NCI-H1436 (cell line): Measurements from ENCODE around the gene MPP2.
A peak's percentile ranks its signal among the peaks of the same experiment; 100 is the strongest.
"Not testable (repeated sequence)": the region's sequence is repeated elsewhere in the genome, so short reads cannot be mapped to it uniquely, and the experiment has no call there.

Experiments
- DNase-seq: peaks from one replicate; lab custom pipeline; 2025; lab: John Stamatoyannopoulos, UW

Gene MPP2

DNA sequence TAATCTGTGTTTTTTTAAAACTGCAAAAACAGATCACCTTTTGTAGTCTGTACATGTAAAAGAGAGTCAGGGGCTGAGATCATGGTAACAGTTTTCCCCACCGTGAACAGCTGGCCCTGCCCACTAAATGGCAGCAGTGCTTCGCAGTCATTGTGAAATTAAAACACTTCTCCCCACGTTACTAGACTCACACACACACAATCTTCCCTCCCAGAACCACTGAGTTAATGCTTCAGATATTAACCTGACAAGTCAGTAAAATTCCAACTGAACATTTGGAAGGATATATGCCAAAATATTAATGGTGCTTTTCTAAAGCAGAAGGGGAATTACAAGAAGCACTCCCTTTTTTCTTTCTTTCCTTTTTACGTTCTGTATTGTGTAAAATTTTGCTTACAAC, 61.6 kb downstream of the MPP2 start:
- no peak for DNase-seq

DNA sequence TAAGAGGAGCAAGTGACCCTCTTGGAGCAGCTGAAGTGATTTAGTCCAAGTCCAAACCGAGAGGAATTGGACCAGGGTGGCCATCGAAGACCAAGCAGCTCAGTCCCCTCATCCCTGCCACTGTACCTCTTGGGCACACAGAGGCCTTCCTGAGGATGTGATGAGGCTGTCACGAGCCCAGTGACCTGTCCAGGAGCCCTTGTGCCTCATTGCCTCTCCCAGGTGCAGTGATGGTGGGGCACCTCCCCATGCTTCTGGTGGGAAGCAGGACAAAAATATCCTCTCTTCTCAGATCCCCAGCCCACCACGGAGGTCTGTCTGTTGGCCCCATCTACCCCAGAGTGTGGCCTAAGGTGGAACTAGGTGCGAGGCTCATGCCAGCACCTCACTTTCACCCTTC, 63.1 kb downstream of the MPP2 start:
- DNase-seq = no peak

DNA sequence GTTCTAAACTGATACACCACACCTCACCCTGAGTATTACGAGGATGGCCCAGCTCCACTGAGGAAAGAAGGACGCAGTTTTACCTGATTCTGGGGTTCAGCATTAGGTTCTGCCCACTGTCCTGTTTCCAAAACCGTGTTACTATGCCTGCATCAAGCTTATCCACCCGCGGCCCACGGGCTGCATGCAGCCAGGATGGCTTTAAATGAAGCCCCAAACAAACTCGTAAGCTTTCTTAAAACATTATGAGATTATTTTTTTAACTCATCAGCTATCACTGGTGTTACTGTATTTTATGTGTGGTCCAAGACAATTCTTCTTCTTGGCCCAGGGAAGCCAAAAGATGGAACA, 64.4 kb downstream of the MPP2 start:
- DNase-seq = no peak

DNA sequence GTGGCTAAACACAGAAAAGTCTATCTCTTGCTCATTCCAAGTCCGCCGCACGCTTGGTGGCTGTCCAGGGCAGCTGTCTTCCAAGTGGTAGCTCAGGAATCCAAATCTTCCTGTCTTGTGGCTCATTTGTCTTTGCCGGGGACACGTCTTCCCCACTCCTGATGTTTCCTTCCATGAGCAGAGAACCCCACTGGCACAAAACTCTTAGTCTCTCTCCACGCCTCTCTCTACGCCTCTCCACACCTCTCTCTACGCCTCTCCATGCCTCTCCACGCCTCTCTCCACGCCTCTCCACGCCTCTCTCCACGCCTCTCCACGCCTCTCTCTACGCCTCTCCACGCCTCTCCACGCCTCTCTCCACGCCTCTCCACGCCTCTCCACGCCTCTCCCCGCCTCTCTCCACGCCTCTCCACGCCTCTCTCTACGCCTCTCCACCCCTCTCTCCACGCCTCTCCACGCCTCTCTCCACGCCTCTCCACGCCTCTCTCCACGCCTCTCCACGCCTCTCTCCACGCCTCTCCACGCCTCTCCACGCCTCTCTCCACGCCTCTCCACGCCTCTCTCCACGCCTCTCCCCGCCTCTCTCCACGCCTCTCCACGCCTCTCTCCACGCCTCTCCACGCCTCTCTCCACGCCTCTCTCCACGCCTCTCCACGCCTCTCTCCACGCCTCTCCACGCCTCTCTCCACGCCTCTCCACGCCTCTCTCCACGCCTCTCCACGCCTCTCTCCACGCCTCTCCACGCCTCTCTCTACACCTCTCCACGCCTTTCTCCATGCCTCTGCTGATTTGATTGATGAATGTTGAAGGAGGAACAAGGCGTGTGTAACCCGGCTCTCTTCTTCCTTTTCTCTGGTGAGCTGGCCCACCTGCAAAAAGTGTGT, 65.0 kb downstream of the MPP2 start:
- DNase-seq = not testable (repeated sequence)

DNA sequence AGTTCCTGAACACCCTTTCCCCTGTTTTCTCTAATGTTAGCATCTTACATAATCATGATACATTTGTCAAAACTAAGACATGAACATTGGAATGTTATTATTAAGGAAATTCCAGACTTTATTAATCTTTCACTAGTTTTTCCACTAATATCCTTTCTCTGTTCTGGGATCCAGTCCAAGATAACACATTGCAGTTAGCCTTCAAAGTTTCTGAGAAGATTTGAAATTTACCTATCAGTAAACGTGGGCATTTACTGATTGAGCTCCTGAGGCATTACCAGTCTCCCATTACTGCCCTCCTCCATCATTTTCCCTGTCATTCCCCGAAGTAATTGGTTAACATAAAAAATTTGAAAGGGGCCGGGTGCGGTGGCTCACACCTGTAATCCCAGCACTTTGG, 66.1 kb downstream of the MPP2 start:
- no peak for DNase-seq

DNA sequence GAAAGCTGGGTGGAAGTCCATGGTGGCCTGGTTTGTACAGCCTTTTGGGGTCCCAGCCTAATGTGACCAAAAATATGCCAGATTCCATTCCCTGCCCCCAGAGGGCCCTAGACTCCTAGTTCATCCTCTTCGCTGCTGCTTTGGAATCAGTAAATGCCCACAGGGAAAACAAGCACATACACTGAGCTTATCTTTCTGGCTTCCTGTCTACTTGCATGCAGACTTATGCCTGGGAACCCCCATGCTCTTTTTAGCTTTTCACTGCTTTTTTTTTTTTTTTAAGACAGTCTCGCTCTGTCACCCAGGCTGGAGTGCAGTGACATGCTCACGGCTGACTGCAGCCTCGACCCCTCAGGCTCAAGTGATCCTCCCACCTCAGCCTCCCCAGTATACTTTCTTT, 66.5 kb downstream of the MPP2 start:
- no peak for DNase-seq

DNA sequence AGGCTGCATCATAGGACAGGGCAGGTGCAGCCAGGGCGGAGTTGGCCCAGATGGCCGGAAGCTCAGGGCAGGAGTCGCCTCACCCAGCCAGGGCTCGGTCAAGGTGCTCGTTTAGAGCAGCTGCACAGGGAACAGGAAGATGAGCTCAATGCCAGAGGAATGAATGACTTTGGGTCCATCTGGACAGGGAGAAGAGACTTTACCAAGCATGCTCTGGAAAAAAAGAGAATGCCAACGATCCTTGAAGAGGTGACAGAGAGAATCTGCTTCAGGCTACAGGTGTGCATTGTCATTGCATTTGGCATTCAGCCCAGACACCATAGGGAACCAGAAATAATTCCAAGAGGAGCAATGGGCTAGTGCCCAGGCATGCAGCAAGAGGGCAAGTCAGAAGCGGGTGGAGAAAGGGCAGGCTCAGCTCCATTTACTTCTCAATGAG, 67.6 kb downstream of the MPP2 start:
- no peak for DNase-seq

DNA sequence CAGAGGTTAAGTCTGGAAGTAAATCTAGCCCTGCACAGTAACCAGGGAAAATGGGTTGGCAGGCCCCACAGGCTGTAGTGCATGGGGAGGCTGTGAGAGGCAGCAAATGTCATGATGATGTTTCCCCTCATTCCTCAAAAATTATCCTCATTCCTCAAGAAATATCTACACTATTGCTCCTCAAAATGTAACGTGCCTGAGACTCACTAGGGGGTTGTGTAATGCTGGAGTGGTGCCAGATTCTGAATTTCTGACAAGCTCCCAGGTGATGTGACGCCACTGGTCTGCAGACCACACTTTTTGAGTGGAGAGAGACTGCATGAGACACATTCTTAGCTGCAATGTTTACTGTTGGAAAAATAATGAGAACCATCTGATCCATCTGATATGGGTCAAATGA, 73.2 kb downstream of the MPP2 start:
- no peak for DNase-seq

DNA sequence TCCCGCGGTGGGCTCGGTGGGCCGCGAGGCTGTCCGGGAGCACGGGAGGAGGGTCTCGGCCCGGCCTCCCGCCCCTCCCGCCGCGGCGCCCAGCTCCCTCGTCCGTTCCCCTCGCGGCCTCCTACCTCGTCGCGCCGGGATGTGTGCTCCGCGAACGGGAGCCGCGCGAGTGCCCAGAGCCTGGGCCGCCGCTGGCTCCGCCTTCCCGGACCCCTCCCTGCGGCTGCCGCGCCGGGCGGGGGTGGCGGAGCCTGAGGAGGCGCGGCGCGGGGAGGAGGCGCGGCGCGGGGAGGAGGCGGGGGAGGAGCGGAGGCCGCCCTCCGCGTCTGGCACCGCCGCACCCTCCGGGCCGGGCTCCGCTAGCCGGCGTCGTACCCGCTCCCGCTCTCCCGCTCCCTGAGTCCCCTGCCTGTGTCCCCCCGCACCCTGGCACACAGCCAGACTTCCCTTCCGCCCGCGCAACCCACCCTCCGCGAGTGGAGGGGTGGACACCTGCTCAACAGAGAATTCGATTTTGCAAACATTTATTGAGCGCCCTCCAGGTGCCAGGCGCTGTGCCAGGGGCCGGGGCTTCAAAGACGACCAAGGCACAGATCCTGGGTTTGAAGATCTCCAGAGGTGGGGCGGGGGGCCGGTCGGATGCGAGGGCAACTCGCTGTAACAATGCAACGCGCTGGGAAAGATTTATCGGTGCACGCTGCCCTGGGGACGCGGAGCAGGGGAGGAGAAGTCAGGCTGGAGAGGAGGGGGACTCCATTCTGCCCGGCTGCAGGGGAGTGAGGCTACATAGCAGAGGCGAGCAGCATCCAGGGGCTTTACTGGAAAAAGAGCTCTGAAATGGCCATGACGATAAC, 74.1 kb downstream of the MPP2 start, which contains the start of gene MPP3:
Gene MPP3 (minus strand): TSS at position 171 of the 854 bp plus-strand sequence. CDS start 1,240 bp downstream, outside the sequence.
- DNase-seq = peak; percentile 80

DNA sequence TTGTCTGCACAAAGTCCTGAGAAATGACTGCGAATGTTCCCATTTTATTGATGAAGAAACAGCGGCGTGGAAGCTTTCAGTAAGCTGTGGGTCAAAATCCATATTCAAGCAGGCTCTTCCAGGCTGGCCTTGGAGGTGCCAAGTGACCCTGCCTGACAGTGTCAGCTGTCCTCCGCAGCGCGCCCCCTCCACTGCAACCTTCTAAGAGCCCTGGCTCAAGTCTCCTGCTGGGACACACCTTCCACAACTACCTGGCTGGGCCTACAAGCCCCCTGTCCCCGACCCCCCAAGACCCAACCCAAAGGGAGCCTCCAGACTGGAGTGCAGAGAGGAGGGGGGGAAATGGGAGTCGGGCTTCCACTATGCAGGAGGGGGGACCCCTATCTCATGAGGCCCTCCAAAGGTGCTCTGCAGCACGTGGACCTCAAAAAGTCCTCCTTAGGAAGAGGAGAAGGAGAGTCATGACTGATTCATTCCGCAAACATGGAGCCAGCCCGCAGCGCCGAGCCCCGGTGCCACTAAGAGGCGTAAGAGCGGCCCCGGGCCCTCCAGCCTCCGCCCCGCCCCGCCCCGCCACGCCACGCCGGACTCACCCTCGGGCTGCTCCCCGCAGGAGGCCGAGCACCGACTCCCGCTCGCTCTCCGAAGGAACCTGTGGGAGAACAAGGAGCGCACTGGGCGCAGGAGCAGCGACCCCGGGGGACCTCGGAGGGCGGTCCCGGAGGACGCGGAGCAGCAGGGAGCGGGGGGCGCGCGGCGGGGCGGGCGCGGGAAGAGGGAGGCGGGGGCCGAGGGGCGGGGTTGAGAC, 75.0 kb downstream of the MPP2 start:
- peak; percentile 50 for DNase-seq

DNA sequence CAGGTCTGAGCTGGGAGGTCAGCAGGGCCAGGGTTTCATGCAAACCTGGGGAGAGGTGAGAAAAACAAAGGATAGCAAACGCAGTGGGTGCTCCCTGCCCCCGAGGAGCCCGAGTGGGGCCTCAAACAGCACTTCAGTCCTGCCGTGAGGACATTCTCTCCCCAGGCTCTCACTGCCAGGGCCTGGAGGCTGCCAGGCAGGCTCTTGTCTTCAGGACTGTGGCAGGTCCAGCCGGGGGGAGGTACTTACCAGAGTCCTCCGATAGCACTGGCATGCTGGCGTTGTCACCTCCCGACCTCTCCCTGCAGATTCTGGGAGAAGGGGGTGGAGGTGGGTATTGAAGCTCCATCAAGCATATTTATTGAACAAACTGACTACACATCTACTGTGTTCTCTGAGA, 75.7 kb downstream of the MPP2 start:
- no peak for DNase-seq

DNA sequence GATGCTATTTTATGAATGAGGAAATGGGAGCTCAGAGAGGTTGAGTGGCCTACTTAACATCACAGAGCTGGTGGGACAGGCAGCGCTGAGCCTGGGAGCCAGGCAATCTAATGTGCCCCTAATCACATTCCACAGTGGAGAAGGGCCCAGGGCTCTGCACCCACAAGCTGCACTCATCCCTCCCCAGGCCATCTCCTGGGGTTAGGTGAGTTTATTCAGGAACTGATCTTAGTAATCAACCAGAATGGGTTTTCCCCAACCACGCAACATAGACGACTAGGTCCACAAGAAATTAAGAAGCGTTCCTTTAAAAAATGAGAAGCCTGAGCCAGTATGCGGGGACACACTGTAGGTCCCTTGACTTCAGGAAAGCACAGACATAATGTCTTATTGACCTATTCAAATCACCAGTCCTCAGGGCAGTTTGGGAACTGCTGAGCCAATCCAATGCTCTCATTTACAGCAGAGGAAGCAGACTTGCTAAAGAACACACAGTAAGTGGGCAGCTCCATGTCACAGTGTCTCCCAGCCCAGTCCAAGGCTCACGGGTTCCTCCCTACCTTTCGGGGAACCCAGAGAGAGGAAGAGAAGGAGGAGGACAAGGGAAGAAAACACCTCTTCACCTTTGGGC, 76.7 kb downstream of the MPP2 start:
- DNase-seq = no peak

DNA sequence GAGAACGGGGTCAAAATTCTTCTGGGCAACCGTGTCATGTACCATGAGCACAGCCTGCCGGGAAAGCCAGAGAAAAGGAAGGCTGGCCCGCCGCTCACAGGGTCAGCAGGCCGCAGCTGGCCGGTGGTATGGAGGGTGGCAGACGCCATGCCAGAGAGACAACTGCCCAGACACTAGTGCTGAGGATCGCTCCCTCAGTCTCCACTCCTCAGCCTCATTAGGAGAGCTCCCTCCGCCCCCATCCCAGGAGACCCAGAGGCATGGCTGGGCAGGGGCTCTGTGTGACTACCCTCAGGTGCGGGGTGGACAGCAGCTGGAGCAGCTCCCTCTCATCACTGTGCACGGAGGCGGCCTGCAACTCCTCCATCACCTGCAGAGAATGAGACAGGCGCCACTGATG, 77.6 kb downstream of the MPP2 start:
- DNase-seq = no peak

DNA sequence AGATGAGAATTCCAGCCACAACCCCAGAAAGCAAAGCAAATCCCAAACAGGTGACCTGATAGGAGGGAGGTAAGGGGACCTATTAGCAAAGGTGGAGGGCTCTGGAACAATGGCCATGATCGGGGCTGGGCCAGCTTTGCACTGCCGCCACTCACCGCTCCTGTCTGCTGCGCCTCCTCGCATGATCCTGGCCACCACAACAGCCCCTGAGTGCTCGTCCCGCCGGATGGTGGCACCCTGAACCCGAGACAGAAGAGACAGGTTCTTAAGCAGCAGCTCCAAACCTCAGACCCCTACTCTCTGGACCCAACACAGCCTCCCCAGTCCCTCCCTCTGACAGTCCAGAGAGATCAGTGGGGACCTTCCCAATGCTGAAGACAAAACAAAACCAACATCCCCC, 79.7 kb downstream of the MPP2 start:
- DNase-seq = no peak

DNA sequence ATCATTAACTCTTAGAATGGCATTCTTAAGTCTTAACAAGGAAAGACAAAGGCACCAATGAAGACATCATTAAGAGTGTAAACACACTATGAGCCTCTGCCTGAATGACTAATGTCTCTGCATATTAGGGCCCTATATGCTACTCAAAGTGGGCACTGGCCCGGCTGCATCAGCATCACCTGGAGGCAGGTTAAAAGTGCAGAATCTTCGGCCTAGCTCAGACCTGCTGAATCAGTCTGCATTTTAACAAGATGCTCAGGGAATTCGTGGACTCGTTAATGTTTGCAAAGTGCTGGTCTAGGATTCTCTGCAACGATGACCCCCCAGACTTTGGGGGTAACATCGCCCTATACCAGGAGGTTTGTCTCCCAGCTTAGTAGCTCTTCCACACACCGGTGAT, 81.1 kb downstream of the MPP2 start:
- DNase-seq = no peak

DNA sequence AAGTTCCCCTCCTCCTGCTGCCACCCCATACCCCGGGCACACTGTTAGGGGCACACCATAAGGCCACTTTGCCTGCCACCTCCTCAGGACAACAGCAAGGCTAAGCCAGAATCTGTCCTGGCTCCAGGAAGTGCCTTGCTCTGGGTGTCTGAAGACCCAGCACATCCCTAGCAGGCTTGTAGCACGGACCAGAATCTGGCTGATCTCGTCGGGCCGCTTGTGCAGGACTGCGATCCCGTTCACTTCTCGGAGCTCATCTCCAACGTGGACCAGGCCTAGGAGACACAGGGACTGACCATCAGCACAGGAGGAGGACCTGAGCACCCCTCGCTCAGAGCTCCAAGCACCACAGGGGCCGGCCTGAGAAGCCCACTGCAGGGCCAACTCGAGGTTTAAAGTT, 81.8 kb downstream of the MPP2 start:
- DNase-seq = no peak
